AG04450 (cell line): ENCODE results near the gene RGS19. TPM values are rescaled to one million over a fixed set of nuclear protein-coding genes. Genes with fewer than 3 reads are reported as not detected.

Experiments used
- CTCF ChIA-PET: fragments of 300-600, 350-600 bp; formaldehyde crosslinking; extraction: SDS; loops from one replicate; lab custom pipeline; 2022; ENCODE audit warnings: antibody characterized with exemption, inconsistent platforms; lab: Charles Lee
- POLR2A ChIA-PET: fragments of 350-600 bp; formaldehyde crosslinking; extraction: SDS; loops from one replicate; lab custom pipeline; 2021; ENCODE audit warnings: antibody characterized with exemption, inconsistent platforms; lab: Yijun Ruan, JAX
- DNase-seq: peaks from one replicate; pipeline ENCODE4 v3.0.0-alpha.2; 2011; ENCODE audit warnings: low read depth, low spot score
- H3K27ac ChIP-seq: one replicate; pipeline ENCODE4 v1.5.1; 2012; ENCODE audit warnings: low read depth, low read length, control low read depth
- H3K27me3 ChIP-seq: one replicate; pipeline ENCODE4 v1.6.0; 2012; ENCODE audit warnings: low read length; ENCODE audit not compliant: control insufficient read depth, insufficient read depth
- H3K4me3 ChIP-seq: 2 replicates; pipeline ENCODE4 v1.5.1; 2011; ENCODE audit warnings: mild to moderate bottlenecking, low read depth, low read length, control low read depth
- H3K9me3 ChIP-seq: 2 replicates; pipeline ENCODE4 v1.5.1; 2012; ENCODE audit warnings: low read length; ENCODE audit not compliant: control insufficient read depth, insufficient read depth
- CTCF ChIP-seq: IDR thresholded peaks from 2 replicates; pipeline ENCODE4 v1.5.1; 2011; ENCODE audit warnings: low read depth, low read length, control low read depth, inconsistent platforms
- polyA plus RNA-seq: library from polyadenylated mRNA; depleted of rRNA; stranded (reverse); fragments of >200 nt; gene quantifications from 2 replicates; pipeline ENCODE4 v1.2.3, GENCODE V29; 2011

The RGS19 gene
- polyA plus RNA-seq, 1 experiment = 7.5 TPM

GRCh38 chr20:64100946-64101688 lies 21.8 kb upstream of the RGS19 start:
- no peak for DNase-seq
- Histone ChIP-seq H3K27me3 (peaks cover 39% of the 10 kb centered on the region), H3K9me3 (peaks cover 5% of the 10 kb centered on the region; the same call in 1 of the 2 replicates), H3K4me3 (no peak overlapping the region), H3K27ac (no peak overlapping the region)
- TF ChIP-seq CTCF = no peak
- ChIA-PET POLR2A (no interaction called here), CTCF (no interaction called here)

GRCh38 chr20:64100566-64100888 lies 21.2 kb upstream of the RGS19 start:
- DNase-seq = no peak
- TF ChIP-seq CTCF = no peak
- peaks cover 39% of the 10 kb centered on the region for H3K27me3 ChIP-seq
- H3K9me3 ChIP-seq = peaks cover 5% of the 10 kb centered on the region; the same call in 1 of the 2 replicates
- no peak overlapping the region for H3K4me3 ChIP-seq
- ChIA-PET POLR2A (no interaction called here), CTCF (interaction anchor here (1.3 kb wide), 1 partner anchor 21 kb away, joined by 5 read pairs; no protein-coding TSS in a partner anchor)
- H3K27ac ChIP-seq = no peak overlapping the region

- POLR2A ChIA-PET = no interaction called here
- TF ChIP-seq CTCF = no peak
Measured at GRCh38 chr20:64099880-64100565, 20.7 kb upstream of the RGS19 start.

GRCh38 chr20:64099086-64099786 lies 19.9 kb upstream of the RGS19 start:
- Histone ChIP-seq H3K27ac (no peak overlapping the region), H3K9me3 (peaks cover 5% of the 10 kb centered on the region; the same call in 1 of the 2 replicates), H3K4me3 (no peak overlapping the region), H3K27me3 (peaks cover 37% of the 10 kb centered on the region)
- no peak for DNase-seq
- no peak for TF ChIP-seq CTCF
- ChIA-PET POLR2A (no interaction called here), CTCF (interaction anchor here (1.3 kb wide), 1 partner anchor 23 kb away, joined by 5 read pairs; no protein-coding TSS in a partner anchor)

More at GRCh38 chr20:64099880-64100565, 20.7 kb upstream of the RGS19 start:
- Histone ChIP-seq H3K9me3 (peaks cover 5% of the 10 kb centered on the region; the same call in 1 of the 2 replicates), H3K27me3 (peaks cover 39% of the 10 kb centered on the region), H3K27ac (no peak overlapping the region), H3K4me3 (no peak overlapping the region)
- no peak for DNase-seq
- CTCF ChIA-PET = interaction anchor here (1.3 kb wide), 1 partner anchor 22 kb away, joined by 5 read pairs; no protein-coding TSS in a partner anchor
